Measurements from ENCODE around the gene CITED4. TPM values are rescaled to one million over a fixed set of nuclear protein-coding genes. Genes with fewer than 3 reads are reported as not detected.

Gene CITED4
- total and polyA plus RNA-seq, 10 of the 15 experiments (the other 5 are each of a cell fraction or from before 2014, with no cell fraction given) = 0.13 to 0.64 (median 0.26) TPM; not detected in 6

GRCh38 chr1:40911105-40911504, 48.9 kb upstream of the CITED4 start (continued):
- no peak for TF ChIP-seq ZBTB4 (CRISPR knock-in tag; IDR thresholded peaks at IDR 0.05)
- TF ChIP-seq SRF (IDR thresholded peaks at IDR 0.05; ENCODE audit: low read depth in 2 of 2, low read length in 2 of 2) = no peak
- no peak for TF ChIP-seq MYC (IDR thresholded peaks at IDR 0.05; ENCODE audit: insufficient read depth, insufficient read length, insufficient replicate concordance, low read length, severe bottlenecking)
- no peak for TF ChIP-seq ESRRA (IDR thresholded peaks at IDR 0.05; ENCODE audit: low read length)

- FAIRE-seq (no peak), DNase-seq (ENCODE audit: low read depth, low spot score) (no peak), ATAC-seq (no peak)
- no peak overlapping the region for H3K9ac ChIP-seq (ENCODE audit: control insufficient read depth, insufficient read depth, low read length)
- TF ChIP-seq PKNOX1 (IDR thresholded peaks at IDR 0.05) (no peak), CTCF (IDR thresholded peaks at IDR 0.05 in 2 of 3, conservative IDR thresholded peaks at IDR 0.05 in 1 of 3; ENCODE audit: control insufficient read depth in 2 of 3, extremely low read depth in 1 of 3, insufficient read depth in 1 of 3, low read depth in 3 of 3, low read length in 3 of 3) (no peak), STAT1 (conservative IDR thresholded peaks at IDR 0.05) (no peak), SIN3A (IDR thresholded peaks at IDR 0.05; ENCODE audit: low read depth, low read length) (no peak), ZNF217 (IDR thresholded peaks at IDR 0.05) (no peak), YBX1 (IDR thresholded peaks at IDR 0.05) (no peak)
- TF ChIP-seq, protein P1, sequence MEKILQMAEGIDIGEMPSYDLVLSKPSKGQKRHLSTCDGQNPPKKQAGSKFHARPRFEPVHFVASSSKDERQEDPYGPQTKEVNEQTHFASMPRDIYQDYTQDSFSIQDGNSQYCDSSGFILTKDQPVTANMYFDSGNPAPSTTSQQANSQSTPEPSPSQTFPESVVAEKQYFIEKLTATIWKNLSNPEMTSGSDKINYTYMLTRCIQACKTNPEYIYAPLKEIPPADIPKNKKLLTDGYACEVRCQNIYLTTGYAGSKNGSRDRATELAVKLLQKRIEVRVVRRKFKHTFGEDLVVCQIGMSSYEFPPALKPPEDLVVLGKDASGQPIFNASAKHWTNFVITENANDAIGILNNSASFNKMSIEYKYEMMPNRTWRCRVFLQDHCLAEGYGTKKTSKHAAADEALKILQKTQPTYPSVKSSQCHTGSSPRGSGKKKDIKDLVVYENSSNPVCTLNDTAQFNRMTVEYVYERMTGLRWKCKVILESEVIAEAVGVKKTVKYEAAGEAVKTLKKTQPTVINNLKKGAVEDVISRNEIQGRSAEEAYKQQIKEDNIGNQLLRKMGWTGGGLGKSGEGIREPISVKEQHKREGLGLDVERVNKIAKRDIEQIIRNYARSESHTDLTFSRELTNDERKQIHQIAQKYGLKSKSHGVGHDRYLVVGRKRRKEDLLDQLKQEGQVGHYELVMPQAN (conservative IDR thresholded peaks at IDR 0.05) = no peak
- in situ Hi-C loops (cut with MboI) = no loop called here
- POLR2A ChIA-PET = no interaction called here
- H4K20me1 ChIP-seq (ENCODE audit: control insufficient read depth, insufficient read depth) = no peaks in the 10 kb centered on the region
- SMC1A ChIA-PET (ENCODE audit: uncharacterized antibody, unreplicated experiment) = no interaction called here
- no peaks in the 10 kb centered on the region for H3K9me3 ChIP-seq (replicated peaks; ENCODE audit: control insufficient read depth, insufficient read depth, low read length)
- no peak overlapping the region for H3K4me3 ChIP-seq
- H3K4me1 ChIP-seq (ENCODE audit: control insufficient read depth, insufficient read depth, low read length) = no peaks in the 10 kb centered on the region
- H3K79me2 ChIP-seq (ENCODE audit: control insufficient read depth, insufficient read depth, low read length) = no peaks in the 10 kb centered on the region
- no peaks in the 10 kb centered on the region for H3K36me3 ChIP-seq (ENCODE audit: control insufficient read depth in 2 of 2, insufficient read depth in 2 of 2, low read length in 1 of 2)
- RAD21 ChIA-PET (ENCODE audit: unreplicated experiment) = no interaction called here
- H3K4me2 ChIP-seq (ENCODE audit: control insufficient read depth, insufficient read depth) = no peak overlapping the region
- intact Hi-C loops (cut with micrococcal nuclease; ENCODE audit: unreplicated experiment) = no loop called here
- WGBS (ENCODE audit: insufficient coverage, insufficient replicate concordance, low lambda C conversion rate, missing lambda C conversion rate) = 49% methylated on average over 9 of the region's 9 CpGs
- H3K27me3 ChIP-seq (replicated peaks in 1 of 2; ENCODE audit: control insufficient read depth in 2 of 2, insufficient read depth in 2 of 2, low read length in 1 of 2) = no peaks in the 10 kb centered on the region
- BruUV-seq (replicated peaks) = no TSS peak
- CTCF ChIA-PET = interaction anchor here (1.3 to 1.8 kb wide), 2 partner anchors 41 to 42 kb away, joined by 5 to 6 read pairs; no protein-coding TSS in a partner anchor
- H2AFZ ChIP-seq (ENCODE audit: control insufficient read depth, low read depth, low read length) = no peak overlapping the region
- no peak overlapping the region for H3K27ac ChIP-seq (ENCODE audit: control insufficient read depth, insufficient read depth)
Observed at GRCh38 chr1:40909281-40909680, 47.1 kb upstream of the CITED4 start.

Data from GM12878 (cell line).